GM21447 (cell line): Measurements from ENCODE around the gene PARP16.
"Not testable (repeated sequence)": the region's sequence is repeated elsewhere in the genome, so short reads cannot be mapped to it uniquely, and the experiment has no call there.

Experiments
- ATAC-seq: cut with Tn5 transposase; IDR thresholded peaks from one replicate; pipeline ENCODE4 v1.9.1; 2021; ENCODE audit not compliant: unreplicated experiment

Gene PARP16

DNA sequence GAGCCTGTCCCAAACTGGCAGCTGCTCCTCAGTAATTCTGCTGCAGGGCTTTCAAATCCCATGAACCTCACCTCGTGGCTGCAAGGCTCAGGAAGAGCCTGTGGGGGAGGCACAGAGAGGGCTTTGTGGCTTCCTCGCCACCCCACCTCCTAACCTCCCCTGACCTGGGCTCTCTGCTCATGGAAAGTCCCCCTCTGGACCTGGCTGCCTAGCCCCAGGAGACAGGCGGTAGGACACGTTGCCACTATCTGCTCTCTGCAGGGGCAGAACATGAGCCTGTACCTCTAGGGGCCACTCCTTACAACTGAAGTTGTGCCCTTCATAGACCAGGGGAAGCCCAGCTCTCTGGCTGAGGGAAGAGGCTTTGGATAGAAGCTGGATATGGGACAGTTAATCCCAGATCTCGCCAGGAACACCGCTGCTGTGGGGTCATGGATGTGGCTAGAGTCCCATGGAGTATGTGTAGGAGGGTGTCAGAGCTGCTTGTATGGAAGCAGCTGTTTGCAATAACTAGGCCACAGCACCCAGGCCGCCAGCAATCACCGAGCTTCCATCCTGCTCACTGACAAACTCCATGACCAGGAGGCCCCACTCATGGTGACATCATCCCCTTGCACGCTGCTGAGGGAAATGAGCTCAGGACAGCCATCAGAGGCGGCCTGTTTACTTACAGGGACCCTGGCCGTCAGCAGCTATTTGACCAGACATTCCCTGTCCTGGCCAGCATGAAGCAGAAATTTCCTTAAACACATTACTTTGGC is 41.4 kb downstream of the PARP16 start:
- ATAC-seq = no peak

GRCh38 chr15:65244638-65245037 is 42.0 kb downstream of the PARP16 start:
- ATAC-seq = no peak

GRCh38 chr15:65236443-65236842 is 50.2 kb downstream of the PARP16 start:
- ATAC-seq = not testable (repeated sequence)

DNA sequence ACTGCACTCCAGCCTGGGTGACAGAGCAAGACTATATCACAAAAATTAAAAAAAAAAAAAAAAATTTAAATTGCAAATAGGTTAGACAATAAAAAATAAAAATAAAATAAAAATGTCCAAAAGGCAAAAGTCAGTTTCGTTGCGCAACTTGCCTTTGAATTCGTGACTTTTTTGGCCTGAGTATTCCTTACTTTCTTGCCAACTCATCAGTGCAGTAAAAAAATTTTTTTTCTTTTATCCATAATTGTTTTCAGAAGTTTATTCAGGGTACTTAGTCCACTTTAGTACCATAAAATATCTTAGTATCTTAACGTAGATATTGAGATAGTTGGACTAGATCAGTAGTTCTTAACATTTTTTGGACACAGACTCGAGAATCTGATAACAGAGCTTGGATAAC is 53.0 kb downstream of the PARP16 start:
- no peak for ATAC-seq

- ATAC-seq = no peak
These were observed 54.2 kb downstream of the PARP16 start for GRCh38 chr15:65232520-65232919.

GRCh38 chr15:65231306-65231705 is 55.4 kb downstream of the PARP16 start:
- no peak for ATAC-seq

DNA sequence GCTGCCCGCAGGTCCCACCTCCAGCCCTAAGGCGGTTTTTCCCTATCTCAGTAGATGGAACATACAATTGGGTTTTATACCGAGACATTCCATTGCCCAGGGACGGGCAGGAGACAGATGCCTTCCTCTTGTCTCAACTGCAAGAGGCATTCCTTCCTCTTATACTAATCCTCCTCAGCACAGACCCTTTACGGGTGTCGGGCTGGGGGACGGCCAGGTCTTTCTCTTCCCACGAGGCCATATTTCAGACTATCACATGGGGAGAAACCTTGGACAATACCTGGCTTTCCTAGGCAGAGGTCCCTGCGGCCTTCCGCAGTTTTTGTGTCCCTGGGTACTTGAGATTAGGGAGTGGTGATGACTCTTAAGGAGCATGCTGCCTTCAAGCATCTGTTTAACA is 59.8 kb downstream of the PARP16 start:
- not testable (repeated sequence) for ATAC-seq

DNA sequence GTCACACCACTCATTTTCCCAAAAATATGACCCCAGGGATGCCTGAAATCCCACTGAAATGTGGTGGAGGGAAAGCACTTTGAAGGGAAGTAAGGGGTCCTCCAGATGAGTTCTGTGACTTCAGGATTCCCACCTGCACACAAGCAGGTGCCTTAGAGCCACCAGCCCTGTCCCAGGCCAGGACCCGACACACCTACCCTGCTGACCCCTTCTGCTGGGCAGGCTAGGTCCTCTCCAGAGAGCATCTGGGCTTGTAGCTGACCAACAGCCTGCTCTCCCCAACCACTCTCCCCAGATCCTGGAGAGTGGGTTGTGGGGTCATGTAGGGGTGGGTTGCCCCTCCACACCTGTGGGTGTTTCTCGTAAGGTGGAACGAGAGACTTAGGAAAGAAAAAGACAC is 60.5 kb downstream of the PARP16 start:
- ATAC-seq = no peak

DNA sequence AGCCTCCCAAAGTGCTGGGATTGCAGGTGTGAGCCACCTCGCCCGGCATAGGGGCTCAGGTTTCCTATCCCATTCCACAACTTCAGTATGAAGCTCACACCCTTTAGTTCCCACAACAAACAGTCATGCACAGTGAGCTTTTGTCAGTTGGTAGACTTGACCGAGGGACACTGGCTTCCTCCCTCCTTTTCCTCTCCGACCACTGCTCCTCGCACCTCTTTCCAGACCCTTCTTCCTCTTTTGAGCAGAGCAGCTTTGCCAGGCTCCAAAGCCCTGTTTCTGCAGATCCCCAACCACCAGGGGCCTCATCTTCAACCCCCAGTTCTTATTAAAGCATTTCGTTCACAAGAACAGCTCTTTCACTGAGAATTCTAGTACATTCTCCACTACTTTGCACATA is 62.7 kb downstream of the PARP16 start:
- no peak for ATAC-seq

GRCh38 chr15:65222891-65223290 is 63.8 kb downstream of the PARP16 start:
- no peak for ATAC-seq

DNA sequence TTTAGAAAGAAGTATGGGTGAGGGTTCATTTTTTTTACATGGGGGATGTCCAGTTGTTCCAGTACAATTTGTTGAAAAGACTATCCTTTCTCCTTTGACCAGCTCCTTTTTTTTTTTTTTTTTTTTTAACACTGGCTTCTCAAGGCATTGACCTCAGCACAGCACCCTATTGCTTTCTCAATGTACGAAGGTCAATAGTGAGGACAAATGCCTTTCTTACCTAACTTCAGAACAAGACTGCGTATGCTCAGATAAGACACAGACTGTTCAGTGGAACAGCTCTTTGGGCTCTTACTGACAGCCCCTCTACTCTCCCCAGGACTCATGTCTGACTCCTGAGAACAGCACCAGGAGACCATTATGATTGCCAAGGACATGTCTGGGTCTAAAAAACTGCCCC is 65.0 kb downstream of the PARP16 start:
- ATAC-seq = no peak

GRCh38 chr15:65219137-65219536 is 67.5 kb downstream of the PARP16 start:
- ATAC-seq = no peak

DNA sequence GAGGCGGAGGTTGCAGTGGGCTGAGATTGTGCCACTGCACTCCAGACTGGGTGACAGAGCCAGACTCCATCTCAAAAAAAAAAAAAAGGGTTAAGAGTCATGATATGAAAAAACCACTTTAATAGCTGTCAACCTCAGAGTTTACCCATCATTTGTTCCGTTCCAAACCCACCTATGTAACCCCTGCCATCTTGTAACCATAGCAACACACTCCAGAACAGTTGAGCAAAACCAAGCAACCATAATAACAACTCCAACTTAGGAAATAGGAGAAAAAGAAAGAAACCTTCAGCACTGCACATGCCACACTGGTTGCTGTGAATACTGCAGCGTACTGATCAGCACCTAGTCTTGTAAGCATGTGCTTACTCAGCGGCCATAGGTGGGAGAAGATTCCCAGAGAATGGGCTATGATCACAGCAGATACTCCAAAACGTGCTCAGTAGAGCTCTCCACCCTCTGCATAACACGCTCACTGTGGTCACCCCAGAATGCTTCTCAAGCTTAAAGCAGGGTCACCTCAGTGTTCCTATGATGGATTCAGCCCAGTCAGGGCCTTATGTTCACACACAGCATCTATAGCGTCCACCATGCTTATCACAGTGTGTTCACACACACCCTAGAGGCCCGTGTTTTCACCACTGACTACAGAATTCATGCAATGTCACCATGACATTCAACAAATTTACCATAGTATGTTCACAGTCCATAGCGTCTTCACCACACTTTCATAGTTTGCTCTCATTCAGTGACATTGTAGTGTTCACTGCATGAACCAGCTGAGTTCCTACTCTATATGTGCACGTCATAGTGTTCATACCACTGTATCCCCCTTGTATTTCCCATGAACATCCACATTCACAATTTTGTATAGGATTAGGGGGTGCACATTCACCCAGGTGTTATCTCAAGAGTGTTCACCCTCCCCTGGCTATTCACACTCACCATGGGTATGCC is 68.9 kb downstream of the PARP16 start:
- no peak for ATAC-seq

DNA sequence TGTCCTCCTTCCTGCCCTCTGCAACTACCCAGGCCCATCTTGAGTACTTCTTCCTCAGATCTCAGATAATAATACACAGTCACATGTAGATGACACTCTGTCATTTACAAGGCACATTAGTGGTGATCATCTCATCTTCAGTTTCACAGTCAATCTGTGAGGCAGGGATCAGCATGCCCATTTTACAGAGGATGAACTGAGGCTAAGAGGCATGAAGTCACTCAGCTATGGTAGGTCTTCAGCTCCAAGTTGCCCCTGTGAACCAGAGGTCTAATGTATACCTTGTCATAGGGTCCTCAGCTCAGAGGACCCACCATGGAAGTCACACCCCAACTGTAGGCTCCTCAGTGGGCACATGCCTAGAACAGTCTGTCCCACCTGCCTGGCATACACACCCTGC is 71.2 kb downstream of the PARP16 start:
- no peak for ATAC-seq

- no peak for ATAC-seq
These were observed 72.7 kb downstream of the PARP16 start for GRCh38 chr15:65214010-65214409.

DNA sequence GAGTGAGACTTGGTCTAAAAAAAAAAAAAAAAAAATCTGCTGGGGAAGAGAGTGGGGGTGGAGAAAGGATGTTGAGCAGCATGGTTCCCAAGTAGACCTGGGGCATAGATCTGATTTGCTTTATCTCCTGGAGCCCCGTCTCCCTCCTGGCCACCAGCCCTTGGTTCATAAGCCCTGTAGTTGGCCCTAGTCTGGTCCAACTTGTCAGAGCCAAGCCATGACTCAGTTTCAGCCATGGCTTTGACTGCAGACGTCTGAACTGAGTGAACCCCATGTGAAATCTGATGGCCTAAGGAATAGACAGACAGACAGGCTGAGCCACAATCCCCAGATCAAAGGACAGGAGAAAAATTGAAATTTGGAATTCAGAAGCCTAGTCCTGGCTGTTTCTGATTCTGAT is 73.4 kb downstream of the PARP16 start:
- no peak for ATAC-seq

- no peak for ATAC-seq
These were observed 74.6 kb downstream of the PARP16 start for GRCh38 chr15:65212097-65212496.

DNA sequence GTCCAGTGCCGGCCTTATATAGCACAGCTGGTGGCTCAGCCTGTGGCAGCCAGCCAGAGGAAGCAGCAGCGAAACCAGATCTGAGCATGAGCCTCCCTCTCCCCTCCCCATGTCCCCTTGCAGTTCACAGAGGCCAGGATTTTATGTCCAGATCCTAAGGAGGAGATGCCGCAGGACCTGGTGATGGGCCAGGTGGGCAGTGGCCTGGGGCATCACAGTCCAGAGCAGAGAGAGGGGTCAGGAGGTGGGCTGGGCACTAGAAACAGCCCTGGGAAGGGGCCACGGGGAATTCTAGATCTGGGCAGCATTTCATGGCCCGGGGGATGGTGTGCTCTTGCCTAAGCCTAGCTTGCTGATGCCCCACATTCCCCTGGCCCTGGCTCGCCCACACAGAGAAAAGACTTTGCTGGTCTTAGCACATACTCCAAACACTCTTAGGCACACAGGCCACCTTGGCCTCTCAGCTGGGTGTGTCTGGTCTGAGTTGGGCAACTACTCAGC is 75.2 kb downstream of the PARP16 start:
- ATAC-seq = no peak

DNA sequence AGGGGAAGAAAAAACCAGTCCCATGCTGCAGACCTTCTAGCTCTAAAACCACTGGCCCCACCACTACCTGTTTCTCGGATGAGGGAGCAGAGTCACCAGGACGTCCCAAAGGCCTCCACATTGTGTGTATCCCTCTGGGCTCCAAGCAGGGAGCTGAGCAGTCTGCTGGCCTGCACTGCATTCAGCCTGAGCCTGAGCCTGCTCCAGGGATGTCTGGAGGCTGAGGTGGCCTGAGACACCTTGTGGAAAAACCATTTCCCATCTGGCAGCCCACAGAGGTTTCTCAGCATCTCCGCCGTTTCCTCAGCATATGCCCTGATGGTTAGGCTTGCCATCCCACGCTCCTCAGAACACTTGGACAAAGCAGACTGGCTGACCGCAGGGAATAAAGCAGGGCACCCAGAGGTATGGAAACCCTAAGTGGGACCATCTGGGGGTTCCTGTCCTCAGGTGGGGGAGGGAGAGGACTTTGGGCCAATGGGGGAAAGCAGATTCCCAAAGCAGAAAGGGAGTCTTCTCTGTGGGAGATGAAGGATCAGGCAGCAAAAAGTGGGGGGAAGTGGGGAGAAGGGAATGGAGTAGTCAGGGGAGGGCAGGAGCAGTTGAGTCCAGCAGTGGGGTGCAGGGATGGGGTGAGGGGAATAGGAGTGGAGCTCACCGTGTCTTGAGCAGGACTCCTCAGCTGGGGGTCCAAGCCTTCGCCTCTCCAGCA is 75.8 kb downstream of the PARP16 start, which contains the start of gene CILP:
TSS of gene CILP (minus strand) at position 704 of the 712 bp plus-strand sequence. CDS start 1,718 bp downstream, outside the sequence.
- no peak for ATAC-seq

DNA sequence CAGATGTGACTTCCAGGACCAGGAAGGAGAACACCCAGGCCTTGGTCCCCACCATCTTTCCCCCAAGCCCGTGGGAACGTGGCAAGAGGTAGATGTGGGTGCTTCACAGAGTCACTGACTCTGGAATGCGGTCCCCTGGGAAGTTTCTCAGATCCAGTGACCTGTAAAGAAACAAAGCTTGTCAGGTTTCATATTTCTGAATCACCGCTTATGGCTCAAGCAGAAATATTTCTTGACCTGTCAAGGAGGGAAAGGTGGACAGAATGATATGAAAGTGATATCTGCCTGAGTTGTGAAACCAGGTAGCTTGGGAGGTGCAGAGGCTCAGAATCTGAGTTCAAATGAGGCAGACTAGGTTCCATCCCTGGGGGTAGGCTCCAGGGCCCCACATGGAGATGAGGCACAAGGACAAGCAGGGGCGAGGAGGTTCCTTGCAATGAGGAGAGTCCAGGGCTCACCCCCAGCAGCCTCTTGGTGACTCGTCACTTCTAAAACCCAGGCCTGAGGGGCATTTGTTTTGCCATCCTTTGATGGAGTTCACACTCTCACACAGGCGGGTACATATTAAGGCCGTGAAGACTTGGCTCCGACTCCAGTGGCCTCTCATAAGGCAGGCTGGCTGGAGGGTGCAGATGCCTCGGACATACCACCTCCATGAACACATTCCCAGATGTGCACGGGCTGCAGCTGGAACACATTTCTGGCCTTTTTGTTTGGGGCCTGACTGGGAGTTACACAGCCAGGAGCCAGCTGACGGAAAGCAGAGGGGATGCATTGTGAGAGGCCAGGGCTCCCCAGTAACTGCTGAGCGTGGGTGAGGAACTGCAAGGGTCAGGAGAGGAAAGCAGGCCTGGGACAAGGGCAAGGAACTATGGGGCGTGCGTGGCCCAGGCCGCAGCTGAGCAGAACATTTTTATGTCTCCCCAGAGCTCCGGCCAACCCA is 76.7 kb downstream of the PARP16 start:
- ATAC-seq = no peak
